OCI-LY7 (cell line): ENCODE measurements around the gene PGR.

Source experiments
- CTCF ChIP-seq: fragments of 200-600 bp; sonication (generic); conservative IDR thresholded peaks from 2 replicates; pipeline ENCODE4 v1.5.1; 2014; ENCODE audit warnings: mild to moderate bottlenecking, antibody characterized with exemption, low read length, moderate library complexity, mixed read lengths
- EZH2phosphoT487 ChIP-seq: fragments of 200-600 bp; sonication (generic); IDR thresholded peaks from 2 replicates; pipeline ENCODE4 v1.6.1; 2018; ENCODE audit warnings: low read depth, borderline replicate concordance, mild to moderate bottlenecking, mixed run types, antibody characterized with exemption, low read length, moderate library complexity, mixed read lengths

- TF ChIP-seq CTCF (0 out of 2 replicates have a peak, but pooled peaks have one; percentile 30), EZH2phosphoT487 (no peak)
Measured at GRCh38 chr11:101003468-101003867, 126.1 kb downstream of the PGR start.
